Dedifferentiated amniotic fluid mesenchymal stem cell (primary cell): ENCODE results near the gene MED26.

Experiments used
- DNase-seq: peaks from one replicate; pipeline ENCODE4 v3.0.0-alpha.2; 2016; ENCODE audit errors: extremely low spot score

Gene MED26

DNA sequence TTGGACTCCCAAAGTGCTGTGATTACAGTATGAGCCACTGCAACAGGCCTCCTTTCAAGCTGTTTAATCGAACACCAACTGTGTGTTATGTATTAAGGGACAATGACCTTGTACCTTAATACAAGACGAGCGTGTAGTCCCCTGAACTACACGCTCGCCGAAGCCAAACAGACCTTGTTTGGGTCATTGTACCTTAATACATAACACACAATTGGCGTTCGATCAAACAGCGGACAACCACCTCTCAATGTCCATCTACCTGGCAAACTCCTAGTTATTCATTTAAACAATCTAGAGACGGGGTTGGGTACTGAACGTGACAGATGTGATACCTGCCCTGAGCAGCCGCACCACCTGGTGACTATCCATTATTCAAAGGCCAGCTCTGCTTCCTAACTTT lies 87.1 kb downstream of the MED26 start:
- DNase-seq, result no peak

DNA sequence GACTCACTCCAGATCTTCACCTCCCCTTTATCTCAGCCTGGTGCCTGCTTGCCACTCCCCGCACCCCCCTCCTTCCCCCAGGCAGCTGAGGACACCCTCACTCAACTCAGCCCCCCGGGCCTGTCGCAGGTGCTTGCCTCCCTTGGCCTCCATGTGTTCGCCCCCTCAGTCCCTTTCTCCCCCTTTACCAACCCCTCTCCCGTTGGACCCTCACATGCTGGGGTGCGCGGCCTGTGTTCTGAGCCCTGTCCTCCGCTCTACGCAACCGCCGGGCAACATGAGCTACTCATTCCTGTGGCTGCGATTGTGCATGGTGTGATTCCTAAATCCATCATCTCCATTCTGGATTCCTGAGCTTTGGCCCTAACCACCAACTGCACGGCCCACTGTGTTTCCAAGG lies 90.9 kb downstream of the MED26 start:
- no peak for DNase-seq

DNA sequence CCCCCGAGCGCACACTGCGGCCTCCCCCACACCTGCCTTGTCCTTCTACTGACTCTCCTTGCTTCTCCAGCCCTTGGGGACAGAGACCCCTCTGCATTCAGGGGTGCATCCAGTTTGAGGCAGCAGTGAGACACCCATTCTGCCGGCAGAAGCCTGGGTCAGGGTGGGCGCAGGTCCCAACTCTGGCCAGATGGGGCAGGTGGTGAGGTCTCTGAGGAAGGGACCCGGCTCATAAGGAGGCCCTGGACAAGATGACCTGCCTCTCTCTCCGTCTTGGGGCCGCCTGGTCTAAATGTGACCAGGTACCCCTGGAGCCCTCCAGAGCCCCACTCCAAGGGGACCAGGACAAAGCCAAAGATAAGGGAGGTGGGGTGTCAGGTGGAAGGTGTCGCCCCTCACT lies 91.9 kb downstream of the MED26 start:
- DNase-seq, result no peak

DNA sequence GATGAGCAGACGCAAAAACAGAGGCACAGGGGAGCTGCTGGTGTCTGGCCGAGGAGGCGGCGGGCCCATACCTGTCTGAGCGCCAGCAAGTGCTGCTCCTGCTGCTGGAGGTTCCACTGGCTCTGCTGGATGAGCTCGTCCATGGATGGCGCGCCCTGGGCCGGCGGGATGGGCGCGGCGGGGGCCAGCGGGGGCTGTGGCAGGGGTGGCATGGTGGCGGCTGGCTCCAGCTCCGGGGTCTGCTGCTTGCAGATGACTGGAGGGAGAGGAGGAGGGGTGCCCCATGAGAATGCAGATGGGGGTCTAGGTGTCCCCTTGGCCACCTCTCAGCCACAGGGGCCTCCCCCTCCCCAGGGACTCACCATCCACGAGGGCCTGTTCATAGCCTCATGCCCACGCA lies 92.6 kb downstream of the MED26 start:
- no peak for DNase-seq

DNA sequence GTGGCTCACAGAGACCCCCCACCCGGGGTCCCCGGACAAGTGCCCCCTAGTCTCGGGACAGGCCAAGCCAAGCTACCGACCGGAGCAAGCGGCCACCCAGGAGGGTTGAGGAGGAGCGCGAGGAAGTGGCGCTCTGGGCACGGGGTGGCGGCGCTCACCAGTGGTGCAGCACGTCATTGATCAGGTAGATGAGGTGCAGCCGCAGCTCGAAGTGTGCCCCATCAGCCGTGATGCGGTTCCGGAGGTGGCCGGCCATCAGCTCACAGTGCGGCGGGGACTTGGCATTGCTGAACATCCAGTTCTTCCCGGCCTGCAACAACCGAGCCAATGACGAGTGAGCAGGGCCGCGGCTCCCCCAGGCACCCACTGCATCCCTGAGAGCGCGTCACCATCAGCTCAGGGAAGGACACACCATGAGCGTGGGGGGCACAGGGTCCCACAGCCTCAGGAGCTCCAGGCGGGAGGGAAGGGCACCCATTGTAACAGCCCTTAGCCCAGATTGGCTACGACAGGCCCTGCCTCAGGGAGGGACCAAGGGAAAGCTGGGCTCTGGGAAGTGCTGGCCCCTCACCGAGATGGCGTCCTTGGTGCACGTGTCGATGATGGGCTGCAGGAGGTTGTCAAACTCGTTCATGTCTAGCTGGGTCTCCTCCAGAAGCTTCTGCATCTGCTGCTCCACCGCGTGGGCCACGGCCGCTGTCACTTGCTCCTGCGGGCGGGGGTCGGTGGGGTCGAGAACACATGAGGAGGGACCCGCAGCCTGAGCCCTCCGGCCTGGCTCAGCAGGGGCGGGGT lies 95.4 kb downstream of the MED26 start:
- DNase-seq, result no peak

DNA sequence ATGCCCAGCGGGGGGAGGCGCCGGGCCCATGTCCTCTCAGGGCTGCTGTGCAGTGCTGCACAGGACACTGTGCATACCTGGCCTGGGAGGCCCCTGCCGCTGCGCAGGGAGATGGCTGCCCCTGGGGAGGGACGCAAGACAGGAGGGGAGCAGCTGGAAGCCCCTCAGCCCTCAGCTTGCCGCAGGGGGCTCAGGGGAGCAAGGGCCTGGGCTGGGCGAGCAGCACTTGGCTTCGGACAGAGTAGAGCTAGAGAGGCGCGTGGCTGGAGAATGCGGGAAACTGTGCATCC lies 96.7 kb downstream of the MED26 start:
- no peak for DNase-seq

DNA sequence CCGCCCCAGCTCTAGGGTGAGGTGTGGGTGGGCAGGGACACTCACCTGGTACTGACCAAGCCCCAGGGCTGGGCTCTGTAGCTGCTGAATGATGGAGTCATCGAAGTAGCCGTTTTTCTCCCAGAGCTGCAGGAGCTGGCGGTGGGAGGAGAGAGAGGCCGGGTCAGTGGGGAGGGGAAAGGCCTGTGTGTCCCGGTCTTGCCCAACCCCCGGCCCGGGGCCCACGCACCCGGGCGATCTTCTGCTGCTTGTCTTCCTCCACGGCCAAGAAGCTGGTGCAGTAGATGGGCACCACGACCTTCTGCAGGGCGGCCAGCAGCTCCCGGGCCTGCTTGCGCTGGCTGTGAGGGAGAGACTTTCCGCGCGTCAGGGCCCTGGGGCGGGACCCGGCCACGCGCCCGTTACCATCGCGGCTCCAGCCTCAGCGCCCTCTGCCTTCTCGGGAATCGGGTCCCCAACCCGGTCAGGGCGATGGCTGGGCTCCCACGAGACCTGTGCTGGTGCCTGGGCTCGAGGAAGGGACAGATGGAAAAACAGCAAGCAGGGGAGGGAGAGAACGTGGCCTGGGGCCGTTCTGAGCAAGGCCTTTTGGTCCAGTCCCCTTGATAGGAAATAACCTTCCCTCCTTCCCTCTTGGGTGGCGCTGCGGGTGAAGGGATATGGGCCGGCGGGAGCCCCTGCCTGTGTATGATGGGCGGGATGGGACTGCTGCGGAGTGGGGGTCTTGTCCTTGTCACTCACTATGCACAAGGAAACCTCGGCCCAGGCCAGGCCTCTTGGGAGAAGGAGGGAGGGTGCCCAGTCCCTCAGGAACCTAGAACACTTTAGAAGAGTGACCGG lies 97.2 kb downstream of the MED26 start:
- DNase-seq, result no peak

DNA sequence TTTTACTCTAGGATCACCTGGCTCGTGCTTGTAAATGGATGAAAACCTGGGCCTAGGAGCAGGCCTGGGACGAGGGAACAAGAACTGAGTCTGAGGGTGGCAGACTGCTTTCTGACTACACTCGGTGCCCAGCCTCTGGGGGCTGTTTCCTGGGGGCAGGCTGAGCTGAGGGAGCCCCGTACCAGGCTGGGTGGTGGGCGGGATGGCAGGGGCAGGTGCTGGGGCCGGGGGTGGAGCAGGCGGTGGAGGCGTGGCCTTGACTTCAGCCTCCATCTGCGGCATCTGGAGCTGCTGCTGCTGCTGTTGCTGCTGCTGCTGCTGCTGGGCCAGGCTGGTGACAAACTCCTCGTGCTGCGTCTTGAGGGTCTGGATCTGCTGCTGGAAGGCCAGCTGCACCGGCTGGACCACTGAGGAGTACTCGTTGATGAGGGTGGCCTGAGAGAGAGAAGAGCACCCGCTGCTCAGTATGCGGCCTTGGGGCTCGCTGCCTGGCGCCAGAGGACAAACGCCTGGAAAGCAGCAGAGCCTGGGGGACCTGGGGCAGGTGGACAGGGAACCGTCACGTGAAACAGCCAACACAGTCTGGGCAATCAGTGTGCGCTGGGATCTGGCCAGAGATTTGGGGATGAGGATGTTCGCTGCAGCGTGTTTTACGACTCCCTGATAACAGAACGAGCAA lies 98.4 kb downstream of the MED26 start:
- DNase-seq, result no peak

DNA sequence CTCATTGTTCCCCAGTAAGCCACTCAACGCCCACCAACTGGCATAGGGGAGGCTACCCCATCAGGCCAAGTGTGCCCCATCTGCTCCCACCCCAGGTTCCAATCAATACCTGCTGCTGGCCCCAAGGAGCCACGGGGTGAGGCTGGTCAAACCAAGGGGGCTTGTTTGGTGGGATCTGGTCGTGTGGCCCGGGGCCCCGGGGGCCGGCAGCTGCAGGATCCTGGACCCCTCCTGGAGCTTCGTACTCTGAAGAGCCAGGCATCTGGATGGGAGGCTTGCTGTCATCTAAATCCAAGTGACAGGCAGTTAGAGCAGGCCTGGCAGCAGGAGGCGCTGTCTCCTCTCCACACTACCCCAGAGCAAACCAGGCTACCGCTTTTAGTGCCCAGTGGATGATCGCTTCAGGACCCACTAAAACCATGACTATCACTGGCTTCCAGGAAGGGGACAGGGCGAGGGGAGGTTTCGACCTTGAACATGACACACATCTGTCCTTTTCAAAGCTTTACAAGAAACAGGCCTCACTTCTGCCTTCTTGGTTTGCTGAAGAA lies 100.0 kb downstream of the MED26 start:
- DNase-seq, result no peak

DNA sequence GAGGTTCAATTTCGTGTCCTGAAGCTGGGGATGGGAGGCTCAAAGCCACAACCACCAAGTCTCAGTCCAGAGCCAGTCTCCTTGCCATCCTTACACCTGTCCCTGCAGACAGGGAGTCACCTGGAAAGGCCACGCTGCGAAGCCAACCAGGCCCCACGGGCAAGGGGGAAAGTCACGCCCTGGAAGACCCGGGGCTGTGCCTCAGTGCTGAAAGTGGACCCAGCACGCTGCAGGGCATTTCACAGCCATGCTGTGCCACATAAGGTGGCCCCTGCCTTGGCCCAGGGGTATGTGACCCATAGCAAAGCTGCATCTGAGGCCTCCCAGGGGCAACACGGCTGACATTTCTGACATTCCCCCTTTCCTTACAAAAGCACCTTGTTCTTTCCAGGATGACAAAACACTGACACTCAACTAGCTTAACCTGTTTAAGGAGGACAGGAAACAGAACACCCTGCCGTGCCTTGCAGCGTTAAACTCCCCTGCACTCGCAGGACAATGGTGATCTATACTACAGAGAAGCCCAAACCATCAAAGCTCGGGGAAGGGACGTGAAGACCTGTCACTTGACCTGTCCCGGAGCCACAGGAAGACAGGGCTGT lies 100.6 kb downstream of the MED26 start:
- DNase-seq, result no peak

DNA sequence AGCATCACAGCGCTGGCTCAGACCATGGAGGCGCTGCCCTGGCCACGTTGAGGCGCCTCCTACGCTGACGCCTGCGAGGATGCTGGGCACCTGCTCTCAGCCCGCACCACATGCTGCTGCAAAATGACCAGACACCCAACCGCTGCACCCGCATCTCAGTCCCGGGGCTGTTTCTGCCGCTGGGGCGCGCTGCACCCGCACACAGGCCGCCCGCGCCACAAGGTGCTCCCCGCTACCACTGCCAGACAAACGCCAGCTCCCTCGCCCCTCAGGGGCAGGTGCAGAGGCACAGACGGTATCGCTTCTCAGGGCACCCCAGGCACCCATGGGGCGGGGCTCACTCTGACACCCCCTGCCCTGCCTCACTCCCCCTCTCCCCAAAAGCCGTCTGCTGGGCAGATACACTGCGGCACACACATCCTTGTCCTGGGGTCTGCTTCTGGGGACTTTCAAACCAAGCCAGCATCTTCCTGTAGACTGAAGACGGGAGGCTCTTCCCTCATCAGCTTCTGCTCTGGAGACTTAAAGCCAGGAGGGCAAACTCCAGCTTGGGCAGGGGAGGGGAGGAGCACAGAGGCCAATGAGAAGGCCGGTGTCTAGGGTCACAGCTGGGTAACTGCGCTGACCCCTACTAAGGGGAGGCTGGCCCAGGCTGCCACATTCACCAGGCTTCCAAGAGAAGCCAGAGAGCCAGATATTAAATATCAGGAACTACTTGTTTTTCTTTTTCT lies 102.1 kb downstream of the MED26 start:
- no peak for DNase-seq

DNA sequence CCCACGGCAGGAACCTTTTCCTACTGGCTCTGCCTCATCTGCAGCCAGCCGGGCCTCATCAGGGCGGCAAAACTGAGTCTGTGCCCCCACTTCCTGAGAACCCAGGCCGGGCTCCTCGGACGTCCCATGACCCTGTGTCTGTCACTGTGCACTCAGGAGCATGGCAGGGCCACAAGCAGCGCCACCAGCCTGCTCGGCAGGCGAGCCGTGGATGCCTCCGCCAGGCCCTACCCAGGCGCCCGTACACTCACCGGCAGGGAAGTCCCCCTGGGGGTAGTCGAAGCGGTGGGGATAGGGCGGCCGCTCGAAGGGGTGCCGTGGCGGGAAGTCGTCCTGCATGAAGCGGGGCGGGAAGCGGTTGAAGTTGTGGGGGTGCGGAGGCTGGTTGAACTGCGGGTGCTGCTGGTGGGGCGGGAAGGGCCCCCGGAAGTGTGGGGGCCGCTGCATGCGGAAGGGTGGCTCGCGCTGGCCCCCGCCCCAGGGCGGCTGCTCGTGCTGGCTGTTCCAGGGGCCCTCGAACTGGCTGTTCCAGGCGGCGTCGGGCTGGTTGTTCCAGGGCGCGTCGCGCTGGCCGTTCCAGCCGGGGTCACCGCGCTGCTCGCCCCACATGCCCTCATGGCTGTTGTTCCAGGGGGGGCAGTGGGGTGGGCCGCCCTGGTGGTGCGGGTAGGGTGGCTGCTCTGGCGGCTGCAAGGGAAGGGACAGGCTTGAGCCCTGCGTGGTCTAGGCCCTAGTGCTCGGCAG lies 102.8 kb downstream of the MED26 start:
- DNase-seq, result no peak
